UCSD-AML1 (cell line): ENCODE measurements around the gene ACTL6B.
A peak's percentile ranks its signal among the peaks of the same experiment; 100 is the strongest.
"Not testable (repeated sequence)": the region's sequence is repeated elsewhere in the genome, so short reads cannot be mapped to it uniquely, and the experiment has no call there.

Experiments
- DNase-seq: peaks from one replicate; lab custom pipeline; 2025; ENCODE audit not compliant: unreplicated experiment; lab: John Stamatoyannopoulos, UW

The ACTL6B gene

DNA sequence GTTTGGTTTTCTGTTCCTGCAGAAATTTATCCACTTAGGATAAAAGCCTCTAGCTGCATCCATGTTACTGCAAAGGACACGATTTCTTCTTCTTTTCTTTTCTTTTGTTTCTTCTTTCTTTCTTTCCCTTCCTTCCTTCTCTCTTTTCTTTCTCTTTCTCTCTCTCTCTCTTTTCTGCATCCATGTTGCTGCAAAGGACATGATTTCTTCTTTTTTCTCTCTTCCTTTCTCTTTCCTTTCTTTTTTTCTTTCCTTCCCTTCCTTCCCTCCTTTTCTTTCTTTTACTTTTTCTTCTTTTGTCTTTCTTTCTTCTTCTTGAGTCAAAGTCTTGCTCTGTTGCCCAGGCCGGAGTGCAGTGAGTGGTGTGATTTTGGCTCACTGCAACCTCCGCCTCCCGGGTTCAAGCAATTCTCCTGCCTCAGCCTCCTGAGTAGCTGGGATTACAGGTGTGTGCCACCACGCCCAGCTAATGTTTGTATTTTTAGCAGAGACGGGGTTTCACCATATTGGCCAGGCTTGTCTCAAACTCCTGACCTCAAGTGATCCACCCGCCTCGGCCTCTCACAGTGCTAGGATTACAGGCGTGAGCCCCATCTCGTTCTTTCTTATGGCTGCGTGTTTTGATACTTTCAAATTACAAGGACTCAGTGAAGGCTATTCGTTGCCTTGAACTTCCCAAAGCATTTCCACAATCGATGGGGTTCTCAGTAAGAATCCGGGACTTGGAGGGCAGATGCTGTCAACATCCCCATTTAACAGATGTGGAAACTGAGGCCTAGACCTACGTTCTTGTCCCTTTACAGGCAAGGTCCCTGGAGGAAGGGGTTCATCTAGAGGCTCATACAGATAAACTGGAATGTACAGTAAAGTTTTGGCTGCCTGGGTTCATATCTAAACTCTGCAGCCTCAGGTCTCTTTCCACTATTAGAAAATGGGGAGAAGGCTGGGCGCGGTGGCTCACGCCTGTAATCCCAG, 15.4 kb upstream of the ACTL6B start:
- DNase-seq = no peak

DNA sequence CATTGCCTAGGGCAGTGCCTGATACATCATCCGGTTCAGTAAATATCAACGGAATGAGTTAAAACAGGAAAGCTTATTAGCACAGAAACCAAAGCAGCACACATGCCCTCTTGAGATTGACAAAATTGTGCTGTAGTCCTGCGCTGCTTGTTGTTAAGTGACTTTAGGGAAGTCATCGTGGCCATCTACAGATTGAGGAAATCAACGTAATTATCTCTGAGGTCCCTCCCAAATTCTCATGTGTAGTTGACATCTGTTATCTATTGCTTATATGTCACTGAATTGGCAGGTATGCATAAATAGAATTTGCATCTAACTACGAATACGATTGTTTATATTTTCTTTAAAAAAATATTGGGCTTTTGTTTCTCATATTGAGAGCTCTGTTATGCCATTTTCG, 13.8 kb upstream of the ACTL6B start:
- DNase-seq = no peak

DNA sequence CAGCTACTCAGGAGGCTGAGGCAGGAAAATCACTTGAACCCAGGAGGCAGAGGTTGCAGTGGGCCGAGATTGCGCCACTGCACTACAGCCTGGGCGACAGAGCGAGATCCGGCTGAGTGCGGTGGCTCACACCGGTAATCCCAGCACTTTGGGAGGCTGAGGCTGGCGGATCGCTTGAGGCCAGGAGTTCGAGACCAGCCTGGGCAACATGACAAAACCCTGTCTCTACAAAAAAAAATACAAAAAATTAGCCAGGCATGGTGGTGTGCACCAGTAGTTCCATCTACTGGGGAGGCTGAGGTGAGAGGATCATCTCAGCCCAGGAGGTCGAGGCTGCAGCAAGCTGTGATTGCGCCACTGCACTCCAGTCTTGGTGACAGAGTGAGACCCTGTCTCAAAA, 12.9 kb upstream of the ACTL6B start:
- DNase-seq = not testable (repeated sequence)

DNA sequence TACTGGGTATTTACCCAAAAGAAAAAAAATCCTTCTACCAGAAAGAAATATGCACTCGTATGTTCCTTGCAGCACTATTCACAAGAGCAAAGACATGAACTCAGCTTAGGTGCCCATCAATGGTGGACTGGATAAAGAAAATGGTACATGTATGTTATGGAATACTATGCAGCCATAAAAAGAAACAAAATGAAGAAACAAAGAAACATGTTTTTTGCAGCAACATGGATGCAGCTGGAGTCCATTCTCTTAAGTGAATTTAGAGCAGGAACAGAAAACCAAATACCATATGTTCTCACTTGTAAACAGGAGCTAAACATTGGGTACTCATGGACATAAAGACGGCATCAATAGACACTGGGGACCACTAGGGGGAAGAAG, 11.8 kb upstream of the ACTL6B start:
- DNase-seq = no peak

DNA sequence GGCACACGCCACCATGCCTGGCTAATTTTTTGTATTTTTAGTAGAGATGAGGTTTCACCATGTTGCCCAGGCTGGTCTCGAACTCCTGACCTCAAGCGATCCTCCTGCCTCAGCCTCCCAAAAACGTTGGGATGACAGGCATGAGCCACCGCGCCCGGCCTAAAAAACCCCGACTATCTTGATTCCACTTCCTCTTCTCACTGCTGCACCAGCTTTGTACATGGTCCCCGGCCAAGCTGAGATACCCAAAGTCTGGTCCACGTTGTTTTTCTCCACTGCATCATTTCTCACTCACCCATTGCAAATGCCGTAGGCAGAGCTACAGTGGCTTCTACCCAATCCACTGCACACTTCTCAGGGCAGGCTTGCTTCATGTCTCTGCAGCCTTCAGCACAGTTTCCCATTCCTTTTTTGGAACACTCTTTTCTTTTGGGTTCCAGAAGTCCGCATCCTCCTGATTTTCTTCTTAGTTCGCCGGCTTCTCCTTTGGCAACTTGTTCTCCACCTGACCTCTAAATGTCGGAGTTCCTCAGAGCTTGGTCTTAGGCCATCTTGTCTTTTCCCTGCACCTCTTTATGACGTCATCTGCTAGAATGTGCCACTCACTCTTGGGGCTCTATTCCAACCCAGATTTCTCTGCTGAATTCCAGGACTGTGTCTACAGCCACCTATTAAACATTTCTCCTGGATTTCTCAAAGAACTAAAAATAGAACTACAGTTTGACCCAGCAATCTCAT, 11.3 kb upstream of the ACTL6B start:
- no peak for DNase-seq

DNA sequence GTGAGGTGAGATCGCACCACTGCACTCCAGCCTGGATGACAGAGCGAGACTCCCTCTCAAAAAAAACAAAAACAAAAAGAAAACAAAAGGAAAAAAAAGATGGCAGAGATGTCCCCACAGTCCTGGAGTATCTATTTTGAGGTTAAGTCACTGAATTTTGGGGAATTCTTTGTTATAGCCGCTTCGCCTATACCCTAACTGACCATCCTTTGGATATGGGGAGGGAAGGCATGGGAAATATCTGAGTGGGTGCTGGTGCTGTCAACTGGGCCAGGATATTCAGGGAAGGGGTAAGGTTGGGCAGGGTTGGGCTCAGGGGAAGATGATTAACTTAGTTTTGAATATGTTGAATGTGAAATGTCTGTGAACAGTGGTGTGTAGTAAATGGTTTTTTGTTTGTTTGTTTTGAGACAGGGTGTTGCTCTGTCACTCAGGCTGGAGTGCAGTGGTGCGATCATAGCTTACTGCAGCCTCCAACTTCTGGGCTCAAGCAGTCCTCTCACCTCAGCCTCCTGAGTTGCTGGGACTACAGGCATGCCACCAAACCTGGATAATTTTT, 9.0 kb upstream of the ACTL6B start:
- no peak for DNase-seq

DNA sequence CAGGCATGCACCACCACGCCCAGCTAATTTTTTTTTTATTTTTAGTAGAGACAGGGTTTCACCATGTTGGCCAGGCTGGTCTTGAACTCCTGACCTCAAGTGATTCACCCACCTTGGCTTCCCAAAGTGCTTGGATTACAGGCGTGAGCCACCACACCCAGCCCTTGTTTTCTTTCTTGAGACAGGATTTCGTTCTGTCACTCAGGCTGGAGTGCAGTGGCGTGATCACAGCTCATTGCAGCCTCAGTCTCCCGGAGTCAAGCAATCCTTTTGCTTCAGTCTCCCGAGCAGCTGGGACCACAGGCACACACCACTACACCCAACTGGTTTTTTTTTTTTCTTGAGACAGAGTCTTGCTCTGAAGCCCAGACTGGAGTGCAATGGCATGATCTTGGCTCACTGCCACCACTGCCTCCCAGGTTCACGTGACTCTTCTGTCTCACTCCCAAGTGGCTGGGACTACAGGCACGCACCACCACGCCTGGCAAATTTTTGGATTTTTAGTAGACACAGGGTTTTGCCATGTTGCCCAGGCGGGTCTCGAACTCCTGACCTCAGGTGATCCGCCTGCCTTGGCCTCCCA, 6.0 kb upstream of the ACTL6B start:
- not testable (repeated sequence) for DNase-seq

DNA sequence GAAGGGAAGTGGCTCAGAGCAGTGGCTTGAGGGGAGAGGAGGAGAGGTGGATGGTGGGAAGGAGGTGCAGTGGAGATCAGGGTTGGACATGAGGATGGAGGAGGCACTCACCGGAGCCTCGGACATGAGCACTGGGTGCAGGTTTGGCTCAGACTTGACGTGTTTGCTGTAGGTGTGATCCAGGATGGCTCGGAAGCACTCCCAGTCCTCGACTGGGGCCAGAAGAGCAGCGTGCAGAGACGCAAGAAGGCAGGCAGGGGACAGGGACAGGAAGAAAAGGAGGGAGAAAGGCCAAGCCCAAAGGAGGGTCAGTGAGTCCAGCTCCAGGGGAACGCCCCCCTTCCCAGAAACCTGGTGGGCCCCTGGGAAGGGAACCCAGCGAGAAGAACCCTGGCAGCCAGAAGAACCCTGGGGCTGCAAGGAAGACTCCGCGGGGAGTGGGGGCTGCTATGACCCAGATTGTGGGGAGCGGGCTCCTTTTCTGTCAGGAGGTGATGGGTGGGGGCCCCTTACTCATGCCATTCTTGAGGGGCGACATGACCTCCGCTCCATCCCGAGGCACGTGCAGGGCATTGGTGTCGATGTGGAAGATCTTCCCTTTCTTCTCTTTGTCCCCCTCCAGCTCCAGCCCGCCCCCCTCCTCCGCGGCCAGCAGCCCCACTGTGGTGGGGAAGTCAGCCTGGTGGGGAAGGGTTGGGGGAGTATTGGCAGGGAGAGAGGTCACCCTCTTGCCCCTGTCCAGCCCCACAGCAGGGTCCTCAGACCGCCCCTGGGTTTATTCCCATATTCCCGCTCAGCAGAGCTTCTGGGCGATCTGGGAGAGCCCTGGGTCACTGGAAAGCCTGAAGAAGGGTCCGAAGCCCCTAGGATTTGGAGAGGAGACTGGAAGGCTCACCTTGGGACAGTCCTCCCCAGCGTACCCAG, 1.1 kb downstream of the ACTL6B start:
- DNase-seq = no peak

DNA sequence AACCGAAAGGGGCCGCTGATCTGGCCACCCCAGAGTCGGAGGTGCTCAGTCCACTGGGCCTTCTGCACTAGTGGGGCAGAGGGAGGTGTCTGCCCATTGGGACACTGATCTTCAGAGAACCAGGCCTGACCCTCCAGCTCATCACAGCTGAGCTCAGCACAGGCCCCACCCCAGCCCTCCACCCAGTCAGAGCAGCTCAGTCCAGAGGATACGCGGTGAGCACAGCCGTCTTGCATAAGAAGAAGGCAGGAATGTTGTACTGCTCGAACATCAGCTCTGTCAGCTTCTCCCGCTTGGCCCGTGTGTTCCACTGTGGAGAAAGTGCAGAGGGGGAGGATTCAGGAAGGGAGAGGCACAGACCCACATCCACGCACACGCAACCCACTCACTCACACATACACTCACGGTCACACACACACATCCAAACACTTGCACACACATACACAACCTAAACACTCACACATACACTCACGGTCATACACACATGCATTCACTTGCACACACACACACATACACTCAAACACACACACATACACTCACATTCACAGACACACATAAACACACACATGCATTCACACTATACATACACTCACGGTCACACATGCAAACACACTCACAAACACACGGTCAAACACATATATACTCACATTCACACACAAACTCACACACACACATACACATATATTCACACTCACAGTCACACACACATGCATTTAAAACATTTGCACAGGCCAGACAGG, 6.3 kb downstream of the ACTL6B start:
- no peak for DNase-seq

DNA sequence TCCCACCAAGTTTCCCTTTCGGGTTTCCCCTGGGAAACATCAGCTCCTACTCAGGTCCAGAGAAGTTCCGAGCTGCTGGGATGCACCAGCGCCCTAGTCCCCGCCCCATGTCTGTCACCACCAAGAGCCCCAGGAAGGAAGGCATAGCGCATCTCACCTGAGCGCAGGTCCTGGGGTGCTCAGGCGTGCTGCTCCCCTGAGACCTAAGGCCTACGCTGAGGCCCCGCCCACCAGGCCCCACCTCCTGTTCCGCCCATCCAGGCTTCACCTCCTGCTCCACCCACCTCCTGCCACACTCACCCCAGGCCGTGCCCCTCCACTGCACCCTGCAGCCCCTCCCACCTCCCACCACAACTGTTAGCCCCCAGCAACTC, 13.7 kb downstream of the ACTL6B start:
- no peak for DNase-seq

DNA sequence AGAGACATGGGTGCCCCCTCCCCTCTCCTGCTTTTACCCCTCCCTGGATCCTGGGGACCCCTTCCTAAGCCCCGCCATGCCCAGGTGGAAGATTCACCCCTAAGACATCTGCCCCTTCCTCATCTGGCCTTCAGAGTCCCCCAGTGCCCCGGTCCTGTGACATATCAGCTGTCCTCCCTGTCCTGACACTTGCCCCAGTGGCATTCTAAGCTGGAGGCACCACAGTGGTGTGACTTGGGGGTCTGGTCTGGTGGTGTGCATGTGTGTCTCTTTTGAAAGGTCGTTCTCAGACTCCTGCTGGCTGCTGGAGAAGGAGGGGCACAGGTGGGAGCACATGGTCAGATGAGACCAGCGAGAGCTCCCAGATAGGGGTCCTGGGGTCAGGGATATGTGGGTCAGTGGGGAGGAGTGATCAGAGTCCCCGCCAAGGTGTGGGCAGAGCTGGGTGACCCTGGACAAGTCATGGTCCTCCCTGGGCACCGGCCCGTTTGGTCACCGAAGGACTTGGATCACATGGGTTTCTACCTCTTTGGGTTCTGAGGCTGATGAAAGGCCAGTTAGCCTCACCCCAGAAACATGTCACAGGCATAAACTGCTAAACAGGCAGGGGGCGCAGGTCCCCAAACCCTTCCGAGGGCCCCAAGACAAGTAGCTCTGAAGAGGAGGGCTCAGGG, 14.3 kb downstream of the ACTL6B start:
- no peak for DNase-seq

DNA sequence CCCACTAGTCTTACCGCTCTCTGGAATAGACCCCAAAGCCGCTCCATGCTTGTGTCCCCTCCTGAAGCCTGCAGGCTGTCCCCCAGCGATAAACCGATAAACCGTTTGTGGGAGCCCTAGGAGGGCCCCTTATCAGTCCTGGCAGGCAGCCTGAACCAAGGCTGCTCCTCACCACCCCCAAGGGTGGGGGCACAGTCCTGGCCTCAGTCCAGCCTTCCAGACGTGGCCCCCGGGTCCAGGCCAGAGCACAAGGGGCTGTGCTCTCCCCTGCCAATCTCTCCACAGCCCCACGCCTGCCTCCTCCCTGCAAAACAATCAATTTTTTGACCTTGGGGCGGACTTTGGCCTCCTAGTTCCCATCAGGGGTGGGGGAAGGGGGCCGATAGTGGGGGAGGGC, 14.8 kb downstream of the ACTL6B start, which contains the start of gene TFR2:
TFR2 (minus strand) TSS at position 90 of the 397 bp plus-strand sequence; CDS start at position 47, 43 bp downstream.
- no peak for DNase-seq

DNA sequence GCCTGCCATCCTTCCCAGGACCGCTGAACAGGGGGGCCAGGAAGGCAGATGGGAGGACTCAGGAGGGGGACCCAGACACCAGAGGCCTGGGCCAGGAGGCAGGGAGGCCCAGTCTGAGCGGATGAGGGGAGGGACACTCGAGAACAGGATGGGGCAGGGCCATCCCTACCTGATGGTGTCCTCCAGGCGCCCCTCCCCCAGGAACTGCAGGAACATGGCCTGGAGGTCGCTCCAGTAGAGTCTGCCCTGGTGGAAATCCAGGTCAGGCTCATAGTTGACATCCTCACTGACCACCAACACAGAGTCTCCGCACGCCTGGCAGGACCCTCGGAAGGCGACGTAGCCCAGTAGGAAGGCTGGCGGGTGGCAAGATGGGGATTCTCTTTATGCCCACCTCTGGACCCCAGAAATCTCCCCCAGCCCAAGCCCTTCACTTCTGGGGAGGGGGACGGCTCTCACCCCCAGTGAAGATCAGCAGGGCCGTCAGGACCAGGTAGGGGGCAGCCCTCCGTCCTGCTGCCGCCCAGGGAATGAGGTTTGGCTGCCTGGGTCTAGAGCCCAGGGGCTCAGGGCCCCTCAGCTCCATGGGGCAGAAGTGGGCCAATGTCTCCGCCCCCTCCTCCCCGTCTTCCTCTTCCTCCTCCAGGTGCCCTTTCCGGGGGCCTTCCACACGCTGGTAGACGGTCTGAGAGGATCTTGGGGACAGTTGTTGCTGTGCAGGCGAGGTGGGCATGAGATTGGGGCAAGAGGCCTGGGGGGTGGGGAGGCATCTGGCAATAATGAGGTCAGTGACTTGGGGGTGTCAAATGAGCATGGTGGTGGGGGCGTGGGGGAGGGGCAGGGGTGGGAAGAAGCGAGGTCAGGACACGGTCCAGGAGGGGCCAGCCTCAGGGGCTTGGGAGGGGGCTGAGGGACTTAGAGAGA, 15.5 kb downstream of the ACTL6B start:
- DNase-seq = no peak

DNA sequence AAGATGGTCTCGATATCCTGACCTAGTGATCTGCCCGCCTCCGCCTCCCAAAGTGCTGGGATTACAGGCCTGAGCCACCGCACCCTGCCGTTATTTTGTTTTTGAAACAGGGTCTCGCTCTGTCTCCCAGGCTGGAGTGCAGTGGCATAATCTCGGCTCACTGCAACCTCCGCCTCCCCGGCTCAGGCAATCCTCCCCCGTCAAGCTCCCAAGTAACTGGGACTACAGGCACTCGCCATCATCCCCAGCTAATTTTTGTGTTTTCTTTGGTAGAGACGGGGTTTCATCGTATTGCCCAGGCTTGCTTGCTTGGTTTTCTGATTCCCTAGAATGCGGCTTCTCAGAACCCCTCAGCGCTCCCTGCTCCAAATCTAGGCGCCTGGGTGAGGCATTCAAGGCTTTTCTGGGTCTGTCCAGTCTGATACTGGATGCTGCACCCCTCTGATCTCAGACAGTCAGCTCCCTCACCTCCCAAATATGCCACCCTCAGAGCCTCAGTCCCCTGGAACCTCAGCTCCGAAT, 16.2 kb downstream of the ACTL6B start:
- no peak for DNase-seq

DNA sequence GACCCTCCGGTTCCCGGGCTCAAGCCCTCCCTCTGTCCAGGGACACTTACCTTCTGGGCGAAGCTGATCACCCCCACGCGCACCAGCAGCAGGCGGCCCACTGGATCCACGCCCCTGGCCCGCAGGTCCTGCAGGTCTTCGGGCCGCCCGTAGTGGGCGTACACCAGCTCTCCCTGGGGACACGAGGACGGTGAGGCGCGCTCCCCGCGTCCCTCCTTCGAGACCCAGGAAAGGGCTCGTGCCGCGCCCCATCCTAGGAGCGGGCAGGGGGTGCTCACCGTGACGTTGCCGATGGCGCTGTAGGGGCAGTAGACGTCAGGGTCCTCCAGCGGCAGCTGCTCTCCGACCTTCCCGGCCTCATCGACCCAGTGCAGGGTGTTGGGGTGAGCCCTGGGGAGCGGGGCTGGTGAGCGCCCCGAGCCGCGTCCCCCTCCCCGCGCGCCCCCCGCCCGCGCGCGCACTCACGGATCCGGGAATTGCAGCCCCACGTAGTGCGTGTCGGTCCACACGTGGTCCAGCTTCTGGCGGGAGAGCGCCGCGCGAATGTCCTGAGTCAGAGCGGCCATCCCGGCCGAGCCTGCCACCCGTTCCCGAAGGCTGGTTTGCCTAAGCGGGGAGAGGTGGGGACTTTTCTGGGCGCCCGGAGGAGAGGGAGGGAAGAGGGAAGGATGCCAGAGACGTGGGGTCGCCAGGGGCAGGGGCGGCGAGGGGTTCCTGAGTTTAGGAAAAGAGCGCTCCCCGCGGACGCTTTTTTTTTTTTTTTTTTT, 23.1 kb downstream of the ACTL6B start:
- DNase-seq = peak; percentile 52

DNA sequence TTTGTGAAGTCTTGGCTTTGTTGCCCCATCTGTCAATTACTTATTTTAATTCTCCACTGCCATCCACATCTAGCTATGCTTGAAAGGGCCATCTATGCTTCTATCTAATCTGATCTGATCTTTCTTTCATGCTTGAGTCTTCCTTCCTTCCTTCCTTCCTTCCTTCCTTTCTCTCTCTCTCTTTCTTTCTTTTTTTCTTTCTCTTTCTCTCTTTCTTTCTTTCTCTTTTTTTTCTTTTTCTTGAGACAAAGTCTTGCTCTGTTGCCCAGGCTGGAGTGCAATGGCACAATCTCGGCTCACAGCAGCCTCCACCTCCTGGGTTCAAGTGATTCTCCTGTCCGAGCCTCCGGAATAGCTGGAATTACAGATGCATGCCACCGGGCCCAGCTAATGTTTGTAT, 26.2 kb downstream of the ACTL6B start:
- no peak for DNase-seq

DNA sequence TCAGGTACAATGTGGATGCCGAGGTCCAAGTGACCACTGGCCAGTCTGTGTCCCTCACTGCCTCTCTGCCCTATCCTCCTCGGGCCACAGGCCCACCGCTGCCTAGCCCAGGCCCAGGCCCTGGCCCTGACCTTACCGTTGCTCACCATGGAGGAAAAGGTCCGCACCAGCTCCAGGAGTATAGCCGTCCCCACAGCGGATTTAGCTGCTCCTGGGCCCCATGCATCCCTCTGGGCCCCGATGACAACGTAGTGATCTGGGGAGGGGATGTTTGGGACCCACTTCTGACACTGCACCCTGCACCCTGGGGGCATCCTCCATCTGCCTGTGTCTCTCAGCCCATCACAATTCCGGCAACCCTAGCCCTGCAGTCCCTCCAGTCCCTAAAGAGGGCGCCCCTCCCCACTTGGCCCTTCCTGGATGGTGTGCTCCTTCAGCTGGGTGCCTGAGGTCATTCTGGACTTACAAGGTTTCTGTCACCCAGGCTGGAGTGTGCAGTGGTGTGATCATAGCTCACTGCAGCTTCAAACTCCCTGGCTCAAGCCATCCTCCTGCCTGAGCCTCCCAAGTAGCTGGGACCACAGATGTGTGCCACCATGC, 27.0 kb downstream of the ACTL6B start:
- DNase-seq = peak; percentile 44
